HEK293T (cell line): ENCODE measurements around the gene SLC12A7.

Source experiments
- ARNT ChIP-seq: fragments of 450-650 bp; IDR thresholded peaks from 2 replicates; pipeline ENCODE4 v1.6.1; 2017; ENCODE audit warnings: mild to moderate bottlenecking
- BHLHE40 ChIP-seq: fragments of 450-650 bp; IDR thresholded peaks from 2 replicates; pipeline ENCODE4 v1.6.1; 2016; ENCODE audit warnings: mild to moderate bottlenecking, moderate library complexity, borderline replicate concordance
- CTBP1 ChIP-seq: fragments of 450-650 bp; IDR thresholded peaks from 2 replicates; pipeline ENCODE4 v1.6.1; 2016; ENCODE audit warnings: borderline replicate concordance
- ELF4 ChIP-seq: fragments of 450-650 bp; IDR thresholded peaks from 2 replicates; pipeline ENCODE4 v1.6.1; 2017; ENCODE audit warnings: antibody characterized with exemption
- FOXA1 ChIP-seq: fragments of 450-650 bp; IDR thresholded peaks from 2 replicates; pipeline ENCODE4 v1.6.1; 2016; ENCODE audit warnings: mild to moderate bottlenecking
- FOXM1 ChIP-seq: fragments of 450-650 bp; IDR thresholded peaks from 2 replicates; pipeline ENCODE4 v1.6.1; 2017; ENCODE audit warnings: mild to moderate bottlenecking, borderline replicate concordance
- L3MBTL2 ChIP-seq: fragments of 450-650 bp; conservative IDR thresholded peaks from 2 replicates; pipeline ENCODE4 v1.6.1; 2016; ENCODE audit warnings: mild to moderate bottlenecking
- LEF1 ChIP-seq: fragments of 450-650 bp; IDR thresholded peaks from 2 replicates; pipeline ENCODE4 v1.6.1; 2017; ENCODE audit warnings: mild to moderate bottlenecking, borderline replicate concordance
- SP1 ChIP-seq: fragments of 450-650 bp; IDR thresholded peaks from 2 replicates; pipeline ENCODE4 v1.6.1; 2017
- TARDBP ChIP-seq: fragments of 450-650 bp; IDR thresholded peaks from 2 replicates; pipeline ENCODE4 v1.6.1; 2016
- ZNF384 ChIP-seq: fragments of 450-650 bp; IDR thresholded peaks from 2 replicates; pipeline ENCODE4 v1.6.1; 2016
- TF ChIP-seq, protein P1 (sequence below): fragments of 450-650 bp; IDR thresholded peaks from 2 replicates; pipeline ENCODE4 v1.6.1; 2016

DNA sequence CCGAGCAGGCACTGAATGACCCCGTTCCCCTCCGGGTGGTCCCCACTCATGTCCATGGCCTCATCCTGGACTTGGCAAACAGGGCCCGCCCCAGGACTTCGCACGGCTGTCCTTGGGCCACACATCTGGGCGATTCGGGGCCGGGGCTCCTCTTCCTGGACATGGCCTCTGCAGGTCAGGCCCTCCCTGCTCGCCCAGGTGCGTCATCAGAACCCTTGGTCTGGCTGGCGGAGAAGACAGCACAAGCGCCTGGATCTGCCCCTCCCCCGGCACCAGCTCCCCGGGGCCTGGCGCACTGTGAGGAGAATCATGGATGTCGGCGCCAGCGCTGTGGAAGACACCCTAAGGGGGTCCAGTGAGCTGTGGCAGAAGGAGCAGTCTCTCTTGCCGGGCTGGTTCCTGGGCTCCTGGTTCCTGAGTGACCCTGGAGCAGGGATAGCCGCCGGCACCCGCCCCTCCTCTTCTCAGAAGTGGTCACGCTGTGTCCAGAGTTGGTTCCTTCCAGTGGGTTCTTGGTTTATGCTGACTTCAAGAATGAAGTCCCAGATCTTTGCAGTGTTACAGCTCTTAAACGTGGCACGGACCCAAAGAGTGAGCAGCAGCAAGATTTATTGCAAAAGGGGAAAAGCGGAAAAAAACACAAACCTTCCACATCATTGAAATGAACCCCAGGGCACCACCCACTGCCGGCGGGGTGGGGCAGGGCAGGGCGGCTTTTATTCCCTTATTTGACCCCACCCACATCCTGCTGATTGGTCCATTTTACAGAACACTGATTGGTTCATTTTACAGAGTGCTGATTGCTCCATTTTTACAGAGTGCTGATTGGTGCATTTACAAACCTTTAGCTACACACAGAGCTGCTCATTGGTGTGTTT lies 25.9 kb upstream of the SLC12A7 start:
- no peak for TF ChIP-seq ZNF384
- TF ChIP-seq ARNT = no peak
- no peak for TF ChIP-seq LEF1
- TF ChIP-seq CTBP1 = no peak
- no peak for TF ChIP-seq SP1
- TF ChIP-seq TARDBP = no peak
- no peak for TF ChIP-seq FOXA1
- no peak for TF ChIP-seq FOXM1
- TF ChIP-seq, protein P1, sequence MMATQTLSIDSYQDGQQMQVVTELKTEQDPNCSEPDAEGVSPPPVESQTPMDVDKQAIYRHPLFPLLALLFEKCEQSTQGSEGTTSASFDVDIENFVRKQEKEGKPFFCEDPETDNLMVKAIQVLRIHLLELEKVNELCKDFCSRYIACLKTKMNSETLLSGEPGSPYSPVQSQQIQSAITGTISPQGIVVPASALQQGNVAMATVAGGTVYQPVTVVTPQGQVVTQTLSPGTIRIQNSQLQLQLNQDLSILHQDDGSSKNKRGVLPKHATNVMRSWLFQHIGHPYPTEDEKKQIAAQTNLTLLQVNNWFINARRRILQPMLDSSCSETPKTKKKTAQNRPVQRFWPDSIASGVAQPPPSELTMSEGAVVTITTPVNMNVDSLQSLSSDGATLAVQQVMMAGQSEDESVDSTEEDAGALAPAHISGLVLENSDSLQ = no peak
- no peak for TF ChIP-seq L3MBTL2
- no peak for TF ChIP-seq BHLHE40
- no peak for TF ChIP-seq ELF4
